ENCODE results near the gene FRMD3.
"Not testable (repeated sequence)": the region's sequence is repeated elsewhere in the genome, so short reads cannot be mapped to it uniquely, and the experiment has no call there.

The FRMD3 gene

DNA sequence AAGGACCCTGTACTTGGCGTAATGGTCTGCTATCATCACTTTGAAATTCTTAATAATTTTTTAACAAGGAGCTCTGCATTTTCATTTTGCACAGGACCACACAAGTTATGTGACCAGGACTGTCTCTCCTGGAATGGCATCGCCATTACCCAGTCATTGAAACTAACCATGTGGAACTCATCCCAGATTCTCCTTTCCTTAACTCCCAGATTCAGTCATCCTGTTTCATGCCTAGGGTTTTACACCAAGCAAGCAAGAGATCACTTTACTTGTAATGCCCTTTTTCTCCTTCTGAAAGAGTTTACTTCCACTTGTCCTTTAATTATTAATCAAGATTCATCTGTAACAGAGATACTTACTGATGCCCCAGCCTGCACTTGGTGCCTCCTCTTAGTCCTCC, 12.0 kb downstream of the FRMD3 start:
- Histone ChIP-seq H3K4me3 (ENCODE audit: insufficient read depth, low read depth, low read length, poor library complexity, severe bottlenecking) (no peak overlapping the region), H3K27me3 (replicated peaks; ENCODE audit: control insufficient read depth, insufficient read depth, low read length, poor library complexity, severe bottlenecking) (no peaks in the 10 kb centered on the region), H3K9me3 (ENCODE audit: control insufficient read depth, low read length) (no peaks in the 10 kb centered on the region), H3K27ac (ENCODE audit: insufficient read depth, low read length, poor library complexity, severe bottlenecking) (no peak overlapping the region), H3K36me3 (ENCODE audit: control insufficient read depth, insufficient read depth, low read length) (no peaks in the 10 kb centered on the region), H3K4me1 (ENCODE audit: control insufficient read depth, insufficient read depth, low read length, poor library complexity, severe bottlenecking) (no peaks in the 10 kb centered on the region)
- no peak for DNase-seq

DNA sequence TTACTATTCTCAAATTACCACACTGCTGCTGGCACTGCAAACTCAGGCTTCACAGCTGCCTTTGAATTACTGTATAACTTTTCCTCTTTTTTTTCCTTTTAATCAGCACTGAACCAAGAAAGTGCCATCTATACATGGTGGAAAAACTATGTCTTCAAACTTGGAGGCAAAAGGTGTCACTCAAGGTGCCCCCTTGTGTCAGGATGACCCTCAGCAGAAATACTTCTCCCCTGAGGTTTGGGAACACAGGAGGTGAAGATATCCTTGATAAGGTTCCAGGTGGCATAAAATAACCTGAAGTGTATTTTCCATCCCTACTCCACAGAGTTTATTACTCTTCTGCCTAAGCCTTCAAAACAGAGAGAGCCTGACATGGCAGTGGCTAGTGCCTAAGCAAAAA, 14.5 kb downstream of the FRMD3 start:
- no peaks in the 10 kb centered on the region for H3K4me1 ChIP-seq (ENCODE audit: control insufficient read depth, insufficient read depth, low read length, poor library complexity, severe bottlenecking)
- H3K27ac ChIP-seq (ENCODE audit: insufficient read depth, low read length, poor library complexity, severe bottlenecking) = no peak overlapping the region
- H3K4me3 ChIP-seq (ENCODE audit: insufficient read depth, low read depth, low read length, poor library complexity, severe bottlenecking) = no peak overlapping the region
- H3K9me3 ChIP-seq (ENCODE audit: control insufficient read depth, low read length) = no peaks in the 10 kb centered on the region
- H3K36me3 ChIP-seq (ENCODE audit: control insufficient read depth, insufficient read depth, low read length) = no peaks in the 10 kb centered on the region
- no peak for DNase-seq
- H3K27me3 ChIP-seq (replicated peaks; ENCODE audit: control insufficient read depth, insufficient read depth, low read length, poor library complexity, severe bottlenecking) = no peaks in the 10 kb centered on the region

DNA sequence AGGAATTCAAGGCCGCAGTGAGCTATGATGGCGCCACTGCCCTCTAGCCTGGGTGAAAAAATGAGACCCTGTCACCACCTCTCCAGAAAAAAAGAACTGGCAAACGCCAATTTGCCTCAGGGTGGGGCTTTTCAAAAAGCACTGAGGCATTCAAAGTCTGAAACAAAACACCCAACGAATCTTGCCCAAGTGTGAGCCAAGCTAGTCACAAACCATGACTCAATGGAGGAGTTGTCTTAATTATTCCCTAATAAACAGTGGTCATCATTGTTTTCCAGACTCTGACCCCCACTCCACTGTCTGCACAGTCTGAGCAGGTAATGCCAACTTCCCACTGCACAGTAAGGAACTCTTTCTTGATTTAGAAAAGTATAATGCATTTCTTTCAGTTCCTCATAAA, 16.8 kb downstream of the FRMD3 start:
- Histone ChIP-seq H3K9me3 (ENCODE audit: control insufficient read depth, low read length) (no peaks in the 10 kb centered on the region), H3K27me3 (replicated peaks; ENCODE audit: control insufficient read depth, insufficient read depth, low read length, poor library complexity, severe bottlenecking) (no peaks in the 10 kb centered on the region), H3K4me3 (ENCODE audit: insufficient read depth, low read depth, low read length, poor library complexity, severe bottlenecking) (no peak overlapping the region), H3K4me1 (ENCODE audit: control insufficient read depth, insufficient read depth, low read length, poor library complexity, severe bottlenecking) (no peaks in the 10 kb centered on the region), H3K36me3 (ENCODE audit: control insufficient read depth, insufficient read depth, low read length) (no peaks in the 10 kb centered on the region), H3K27ac (ENCODE audit: insufficient read depth, low read length, poor library complexity, severe bottlenecking) (no peak overlapping the region)
- no peak for DNase-seq

DNA sequence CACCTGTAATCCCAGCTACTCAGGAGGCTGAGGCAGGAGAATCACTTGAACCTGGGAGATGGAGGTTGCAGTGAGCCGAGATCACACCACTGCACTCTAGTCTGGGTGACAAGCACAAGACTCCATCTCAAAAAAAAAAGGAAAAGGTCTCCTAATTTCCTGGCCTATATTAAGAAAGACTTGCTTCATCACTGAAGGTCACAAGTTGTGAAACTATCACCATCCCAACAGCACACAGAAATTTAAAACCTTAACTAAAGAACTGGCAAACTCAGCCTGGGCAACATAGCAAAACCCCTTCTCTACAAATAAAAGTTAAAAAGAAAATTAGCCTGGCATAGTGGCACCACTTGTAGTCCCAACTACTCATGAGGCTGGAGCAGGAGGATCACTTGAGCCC, 17.2 kb downstream of the FRMD3 start:
- Histone ChIP-seq H3K9me3 (ENCODE audit: control insufficient read depth, low read length) (no peaks in the 10 kb centered on the region), H3K27me3 (replicated peaks; ENCODE audit: control insufficient read depth, insufficient read depth, low read length, poor library complexity, severe bottlenecking) (no peaks in the 10 kb centered on the region), H3K27ac (ENCODE audit: insufficient read depth, low read length, poor library complexity, severe bottlenecking) (no peak overlapping the region), H3K4me3 (ENCODE audit: insufficient read depth, low read depth, low read length, poor library complexity, severe bottlenecking) (no peak overlapping the region), H3K36me3 (ENCODE audit: control insufficient read depth, insufficient read depth, low read length) (no peaks in the 10 kb centered on the region), H3K4me1 (ENCODE audit: control insufficient read depth, insufficient read depth, low read length, poor library complexity, severe bottlenecking) (no peaks in the 10 kb centered on the region)
- no peak for DNase-seq

DNA sequence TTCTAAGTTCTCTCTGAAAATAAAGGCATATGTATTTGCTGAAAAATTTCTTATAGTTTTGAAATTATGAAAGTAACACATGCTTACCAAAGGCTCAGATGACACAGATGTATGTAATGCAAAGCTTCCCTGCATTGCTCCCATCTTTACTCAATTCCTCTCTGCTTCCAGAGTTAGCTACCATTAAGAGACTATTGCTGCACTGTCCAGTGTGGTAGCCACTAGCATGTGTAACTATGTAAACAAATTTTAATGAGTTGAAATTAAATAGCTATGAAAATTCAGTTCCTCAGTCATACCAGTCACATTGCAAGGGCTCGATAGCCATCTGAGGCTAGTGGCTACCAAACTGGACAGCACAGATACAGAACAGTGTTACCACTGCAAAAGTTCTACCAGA, 17.9 kb downstream of the FRMD3 start:
- Histone ChIP-seq H3K4me3 (ENCODE audit: insufficient read depth, low read depth, low read length, poor library complexity, severe bottlenecking) (no peak overlapping the region), H3K4me1 (ENCODE audit: control insufficient read depth, insufficient read depth, low read length, poor library complexity, severe bottlenecking) (no peaks in the 10 kb centered on the region), H3K27me3 (replicated peaks; ENCODE audit: control insufficient read depth, insufficient read depth, low read length, poor library complexity, severe bottlenecking) (no peaks in the 10 kb centered on the region), H3K27ac (ENCODE audit: insufficient read depth, low read length, poor library complexity, severe bottlenecking) (no peak overlapping the region), H3K36me3 (ENCODE audit: control insufficient read depth, insufficient read depth, low read length) (no peaks in the 10 kb centered on the region), H3K9me3 (ENCODE audit: control insufficient read depth, low read length) (no peaks in the 10 kb centered on the region)
- DNase-seq = no peak

DNA sequence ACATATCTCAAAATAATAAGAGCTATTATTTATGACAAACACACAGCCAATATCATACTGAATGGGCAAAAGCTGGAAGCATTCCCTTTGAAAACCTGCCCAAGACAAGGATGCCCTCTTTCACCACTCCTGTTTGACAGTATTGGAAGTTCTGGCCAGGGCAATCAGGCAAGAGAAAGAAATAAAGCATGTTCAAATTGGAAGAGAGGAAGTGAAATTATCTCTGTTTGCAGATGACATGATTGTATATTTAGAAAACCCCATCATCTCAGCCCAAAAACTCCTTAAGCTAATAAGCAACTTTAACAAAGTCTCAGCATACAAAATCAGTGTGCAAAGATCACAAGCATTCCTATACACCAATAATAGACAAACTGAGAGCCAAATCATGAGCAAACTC, 20.2 kb downstream of the FRMD3 start:
- not testable (repeated sequence) for H3K9me3 ChIP-seq (ENCODE audit: control insufficient read depth, low read length); DNase-seq; H3K27ac ChIP-seq (ENCODE audit: insufficient read depth, low read length, poor library complexity, severe bottlenecking); H3K4me3 ChIP-seq (ENCODE audit: insufficient read depth, low read depth, low read length, poor library complexity, severe bottlenecking); H3K27me3 ChIP-seq (replicated peaks; ENCODE audit: control insufficient read depth, insufficient read depth, low read length, poor library complexity, severe bottlenecking); H3K36me3 ChIP-seq (ENCODE audit: control insufficient read depth, insufficient read depth, low read length); H3K4me1 ChIP-seq (ENCODE audit: control insufficient read depth, insufficient read depth, low read length, poor library complexity, severe bottlenecking)

DNA sequence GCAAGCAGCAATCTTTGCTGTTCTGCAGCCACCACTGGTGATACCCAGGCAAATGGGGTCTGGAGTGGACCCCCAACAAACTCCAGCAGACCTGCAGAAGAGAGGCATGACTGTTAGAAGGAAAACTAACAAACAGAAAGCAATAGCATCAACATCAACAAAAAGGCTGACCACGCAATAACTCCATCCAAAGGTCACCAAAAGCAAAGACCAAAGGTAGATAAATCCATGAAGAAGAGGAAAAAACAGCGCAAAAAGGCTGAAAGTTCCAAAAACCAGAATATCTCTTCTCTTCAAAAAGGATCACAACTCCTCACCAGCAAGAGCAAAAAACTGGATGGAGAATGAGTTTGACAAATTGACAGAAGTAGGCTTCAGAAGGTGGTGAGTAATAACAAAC, 23.4 kb downstream of the FRMD3 start:
- no peaks in the 10 kb centered on the region for H3K36me3 ChIP-seq (ENCODE audit: control insufficient read depth, insufficient read depth, low read length)
- H3K27me3 ChIP-seq (replicated peaks; ENCODE audit: control insufficient read depth, insufficient read depth, low read length, poor library complexity, severe bottlenecking) = no peaks in the 10 kb centered on the region
- H3K4me1 ChIP-seq (ENCODE audit: control insufficient read depth, insufficient read depth, low read length, poor library complexity, severe bottlenecking) = no peaks in the 10 kb centered on the region
- H3K9me3 ChIP-seq (ENCODE audit: control insufficient read depth, low read length) = no peaks in the 10 kb centered on the region
- H3K27ac ChIP-seq (ENCODE audit: insufficient read depth, low read length, poor library complexity, severe bottlenecking) = no peak overlapping the region
- DNase-seq = no peak
- no peak overlapping the region for H3K4me3 ChIP-seq (ENCODE audit: insufficient read depth, low read depth, low read length, poor library complexity, severe bottlenecking)

DNA sequence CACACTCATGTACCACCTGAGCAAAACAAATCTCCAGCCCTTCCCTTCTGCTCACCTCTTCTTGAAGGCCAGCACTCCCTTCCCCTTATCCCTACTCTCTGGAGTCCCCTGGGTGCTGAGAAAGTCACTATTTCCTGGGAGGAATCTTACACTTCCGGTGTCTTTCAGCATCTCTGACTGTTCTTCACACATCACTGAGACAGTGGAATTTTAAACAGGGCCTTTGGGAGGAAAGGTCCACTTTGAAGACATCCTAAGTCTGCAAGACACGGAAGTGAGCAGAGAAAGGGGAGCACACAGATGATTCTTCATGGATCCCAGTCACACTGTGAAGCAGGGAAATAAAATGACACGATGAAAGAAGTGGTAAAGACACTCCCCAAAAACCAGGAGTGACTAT, 25.6 kb downstream of the FRMD3 start:
- Histone ChIP-seq H3K36me3 (ENCODE audit: control insufficient read depth, insufficient read depth, low read length) (no peaks in the 10 kb centered on the region), H3K27me3 (replicated peaks; ENCODE audit: control insufficient read depth, insufficient read depth, low read length, poor library complexity, severe bottlenecking) (no peaks in the 10 kb centered on the region), H3K9me3 (ENCODE audit: control insufficient read depth, low read length) (no peaks in the 10 kb centered on the region), H3K4me1 (ENCODE audit: control insufficient read depth, insufficient read depth, low read length, poor library complexity, severe bottlenecking) (no peaks in the 10 kb centered on the region), H3K27ac (ENCODE audit: insufficient read depth, low read length, poor library complexity, severe bottlenecking) (no peak overlapping the region), H3K4me3 (ENCODE audit: insufficient read depth, low read depth, low read length, poor library complexity, severe bottlenecking) (no peak overlapping the region)
- DNase-seq = no peak

DNA sequence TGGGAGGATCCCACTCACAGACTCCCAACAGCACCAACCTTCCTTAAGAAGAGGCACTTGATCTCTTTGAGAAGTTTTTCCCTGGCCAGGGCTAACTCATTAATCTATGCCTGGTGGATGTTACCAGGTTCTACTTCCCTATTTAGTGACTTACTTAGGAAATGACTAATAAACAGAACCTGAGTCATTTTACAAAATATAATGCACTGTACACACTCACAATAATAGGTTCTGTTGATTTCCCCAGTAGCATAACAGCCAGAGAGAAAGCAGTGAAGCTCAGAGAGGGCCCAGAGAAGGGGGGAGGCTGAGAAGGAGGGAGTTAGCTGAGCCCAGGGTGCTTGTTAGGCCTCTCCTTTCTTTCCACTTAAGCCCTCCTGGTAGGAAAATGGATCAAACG, 27.1 kb downstream of the FRMD3 start:
- H3K27ac ChIP-seq (ENCODE audit: insufficient read depth, low read length, poor library complexity, severe bottlenecking) = no peak overlapping the region
- DNase-seq = no peak
- no peak overlapping the region for H3K4me3 ChIP-seq (ENCODE audit: insufficient read depth, low read depth, low read length, poor library complexity, severe bottlenecking)
- no peaks in the 10 kb centered on the region for H3K27me3 ChIP-seq (replicated peaks; ENCODE audit: control insufficient read depth, insufficient read depth, low read length, poor library complexity, severe bottlenecking)
- no peaks in the 10 kb centered on the region for H3K4me1 ChIP-seq (ENCODE audit: control insufficient read depth, insufficient read depth, low read length, poor library complexity, severe bottlenecking)
- no peaks in the 10 kb centered on the region for H3K9me3 ChIP-seq (ENCODE audit: control insufficient read depth, low read length)
- no peaks in the 10 kb centered on the region for H3K36me3 ChIP-seq (ENCODE audit: control insufficient read depth, insufficient read depth, low read length)

DNA sequence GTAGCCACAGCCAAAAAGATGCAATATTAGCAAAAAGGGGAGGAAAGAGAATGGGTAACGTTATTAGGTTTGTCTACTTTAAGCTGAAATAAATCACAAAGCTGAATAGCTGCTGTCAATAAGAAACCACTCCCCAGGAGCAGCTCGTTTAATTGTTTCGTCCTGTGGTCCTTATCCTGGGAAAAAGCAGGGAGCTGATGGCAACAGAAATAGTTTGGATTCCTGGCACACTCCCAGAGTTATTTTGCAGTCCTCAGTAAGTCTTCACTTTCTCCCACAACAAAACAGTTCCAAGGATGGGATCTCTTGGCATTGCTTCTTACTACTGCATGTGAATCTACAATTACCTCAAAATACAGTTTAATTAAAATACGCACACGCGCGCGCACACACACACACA, 28.8 kb downstream of the FRMD3 start:
- H3K4me1 ChIP-seq (ENCODE audit: control insufficient read depth, insufficient read depth, low read length, poor library complexity, severe bottlenecking) = no peaks in the 10 kb centered on the region
- H3K27me3 ChIP-seq (replicated peaks; ENCODE audit: control insufficient read depth, insufficient read depth, low read length, poor library complexity, severe bottlenecking) = no peaks in the 10 kb centered on the region
- no peak for DNase-seq
- no peaks in the 10 kb centered on the region for H3K9me3 ChIP-seq (ENCODE audit: control insufficient read depth, low read length)
- no peaks in the 10 kb centered on the region for H3K36me3 ChIP-seq (ENCODE audit: control insufficient read depth, insufficient read depth, low read length)
- no peak overlapping the region for H3K4me3 ChIP-seq (ENCODE audit: insufficient read depth, low read depth, low read length, poor library complexity, severe bottlenecking)
- H3K27ac ChIP-seq (ENCODE audit: insufficient read depth, low read length, poor library complexity, severe bottlenecking) = no peak overlapping the region

DNA sequence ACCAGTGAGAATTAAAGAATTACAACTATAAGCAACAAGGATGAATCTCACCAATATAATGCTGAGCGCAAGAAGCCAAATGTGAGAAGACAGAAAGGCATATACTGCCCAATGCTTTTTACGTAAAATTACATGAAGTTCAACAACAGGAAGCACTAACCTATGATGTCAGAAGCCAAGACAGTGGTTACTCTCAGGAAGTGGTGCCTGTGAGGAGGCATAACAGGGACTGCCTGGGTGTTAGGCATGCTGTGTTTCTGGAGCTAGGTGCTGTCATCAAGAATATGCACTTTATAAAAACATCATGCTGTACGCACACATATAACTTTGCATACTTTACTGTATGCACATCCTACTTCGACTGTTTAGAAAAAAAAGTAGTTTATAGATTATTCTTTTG, 30.1 kb downstream of the FRMD3 start:
- no peaks in the 10 kb centered on the region for H3K9me3 ChIP-seq (ENCODE audit: control insufficient read depth, low read length)
- DNase-seq = no peak
- no peaks in the 10 kb centered on the region for H3K4me1 ChIP-seq (ENCODE audit: control insufficient read depth, insufficient read depth, low read length, poor library complexity, severe bottlenecking)
- H3K27ac ChIP-seq (ENCODE audit: insufficient read depth, low read length, poor library complexity, severe bottlenecking) = no peak overlapping the region
- H3K4me3 ChIP-seq (ENCODE audit: insufficient read depth, low read depth, low read length, poor library complexity, severe bottlenecking) = no peak overlapping the region
- H3K36me3 ChIP-seq (ENCODE audit: control insufficient read depth, insufficient read depth, low read length) = no peaks in the 10 kb centered on the region
- no peaks in the 10 kb centered on the region for H3K27me3 ChIP-seq (replicated peaks; ENCODE audit: control insufficient read depth, insufficient read depth, low read length, poor library complexity, severe bottlenecking)
